Activated CD8-positive, alpha-beta memory T cell treated with anti-CD3 and anti-CD28 coated beads, Interleukin-2, amount 50 U/mL, for 24 hours (primary cell): Measurements from ENCODE around the gene AREL1.

Source experiments
- DNase-seq: peaks from one replicate; pipeline ENCODE4 v3.0.0-alpha.2; 2020; ENCODE audit errors: extremely low read depth

The AREL1 gene

DNA sequence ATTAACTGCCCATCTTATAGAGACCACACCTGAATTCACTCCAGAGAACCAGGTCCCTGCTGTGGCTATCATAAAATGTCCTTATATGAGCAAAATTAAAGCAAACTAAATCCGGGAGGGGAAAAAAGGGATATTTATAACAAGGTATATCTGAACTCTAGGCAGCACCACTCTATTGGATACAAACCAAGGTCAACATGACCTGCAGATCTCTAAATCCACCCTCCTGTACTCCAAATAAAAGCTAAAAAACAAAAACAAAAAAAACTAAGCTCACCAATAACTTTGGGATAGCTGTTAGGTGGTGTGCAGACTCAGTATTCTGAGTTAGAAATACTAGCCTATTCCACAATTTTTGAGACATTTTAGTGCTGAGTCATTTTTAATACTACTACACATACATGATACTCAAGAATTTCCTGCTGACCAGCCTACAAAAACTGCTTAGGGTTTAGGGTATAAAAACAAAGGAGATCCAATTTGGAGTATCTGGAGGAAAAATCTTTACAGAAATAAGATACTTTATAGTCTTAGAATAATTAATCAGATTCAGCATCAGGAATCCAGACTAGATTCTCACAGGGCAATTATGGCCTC is 54.2 kb downstream of the AREL1 start:
- DNase-seq: no peak

DNA sequence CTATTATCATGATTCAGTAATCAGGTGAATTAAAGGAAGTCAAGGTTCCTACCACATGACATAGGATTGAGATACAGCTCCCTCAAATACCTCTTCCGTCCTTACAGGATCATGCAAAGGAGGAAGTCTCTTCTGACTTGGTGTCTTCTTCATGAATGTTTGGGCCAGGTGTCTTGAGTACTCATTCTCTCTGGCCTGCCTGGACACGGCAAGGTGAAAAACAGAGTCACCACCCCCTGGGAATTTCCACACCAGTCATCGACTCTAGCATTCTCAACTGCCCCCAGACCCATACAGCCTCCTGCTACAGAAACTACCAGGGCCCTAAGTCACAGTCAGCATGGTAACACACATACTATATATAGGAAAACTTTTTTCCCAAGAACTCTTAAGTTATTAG is 55.9 kb downstream of the AREL1 start:
- DNase-seq: no peak

DNA sequence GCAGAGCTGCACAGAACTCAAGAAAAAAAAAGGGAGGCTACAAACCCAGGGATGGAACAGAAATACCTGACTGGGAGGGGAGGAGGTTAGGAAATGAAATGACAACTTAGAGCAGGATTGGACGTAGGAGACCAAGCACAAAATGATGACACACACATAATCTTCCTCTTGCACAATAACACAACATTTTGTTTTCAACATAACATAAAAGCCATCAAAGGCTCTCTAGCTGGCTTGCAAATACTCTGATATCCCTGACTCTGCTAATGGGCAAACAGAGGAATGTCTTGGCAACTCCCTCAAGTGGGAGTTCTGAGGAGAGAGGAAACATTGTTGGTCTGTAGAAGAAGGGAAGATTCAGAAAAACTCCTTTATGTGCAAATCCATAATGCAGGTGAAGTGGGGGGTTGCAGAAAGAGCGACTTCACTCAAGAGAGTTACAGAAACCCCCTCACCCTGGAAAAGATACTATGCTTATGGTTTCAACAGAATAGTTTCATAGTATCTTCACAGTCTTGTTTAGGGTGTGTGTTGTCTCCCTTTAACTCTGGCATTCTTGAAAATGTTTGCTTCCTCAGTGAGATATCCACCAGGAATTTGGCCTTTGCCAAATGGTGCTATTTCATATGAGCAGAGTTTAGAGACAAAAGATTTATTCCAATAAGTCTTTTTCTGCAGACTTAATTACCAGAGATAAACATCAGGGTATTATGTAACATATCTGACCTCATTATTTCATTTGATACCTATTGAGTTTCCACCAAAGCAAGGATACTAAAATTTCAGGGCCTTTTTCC is 57.1 kb downstream of the AREL1 start:
- no peak for DNase-seq

DNA sequence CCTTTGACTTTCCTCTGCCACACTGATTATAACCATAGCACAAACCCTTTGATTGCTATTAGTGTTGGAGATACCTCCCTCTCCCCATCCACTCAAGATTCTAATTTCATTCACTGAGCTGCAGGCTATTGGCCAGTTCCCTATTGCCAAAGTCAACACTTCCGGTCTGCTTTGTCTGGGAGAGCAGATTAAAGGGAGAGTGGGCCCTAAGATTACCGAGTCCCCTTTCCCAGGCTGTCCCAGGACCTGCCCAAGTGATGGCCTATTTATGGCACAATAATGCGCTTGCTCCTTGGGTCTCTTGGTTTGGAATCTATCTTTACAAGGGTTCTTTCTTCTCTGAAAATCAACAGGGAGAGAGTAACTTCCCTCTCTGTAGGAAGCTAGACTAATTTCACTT is 57.9 kb downstream of the AREL1 start:
- no peak for DNase-seq

GRCh38 chr14:74653386-74654138 is 59.3 kb downstream of the AREL1 start:
- no peak for DNase-seq

- DNase-seq: no peak
These were observed 60.3 kb downstream of the AREL1 start for GRCh38 chr14:74652541-74652940.

- no peak for DNase-seq
These were observed 61.8 kb downstream of the AREL1 start for GRCh38 chr14:74650927-74651686.

GRCh38 chr14:74649673-74650072 is 63.2 kb downstream of the AREL1 start:
- no peak for DNase-seq

DNA sequence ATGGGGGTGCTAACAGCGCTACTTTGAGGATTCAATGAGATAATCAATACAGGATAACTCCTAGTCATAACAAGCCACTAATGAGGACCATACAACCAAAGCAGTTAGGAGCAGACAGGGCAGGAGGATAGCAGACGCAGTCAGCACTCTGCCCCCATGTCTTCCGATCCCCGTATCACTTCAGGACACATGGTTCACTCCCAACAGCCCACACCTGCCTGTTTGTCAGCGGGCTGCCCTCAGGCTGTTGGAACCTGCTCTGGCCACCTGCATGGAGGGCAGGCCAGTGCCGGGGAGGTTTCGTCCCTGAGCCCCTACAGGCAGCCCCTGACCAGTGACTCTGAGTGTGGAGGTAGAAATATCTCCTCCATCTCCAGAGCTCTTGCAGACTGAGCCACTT is 63.7 kb downstream of the AREL1 start:
- no peak for DNase-seq

DNA sequence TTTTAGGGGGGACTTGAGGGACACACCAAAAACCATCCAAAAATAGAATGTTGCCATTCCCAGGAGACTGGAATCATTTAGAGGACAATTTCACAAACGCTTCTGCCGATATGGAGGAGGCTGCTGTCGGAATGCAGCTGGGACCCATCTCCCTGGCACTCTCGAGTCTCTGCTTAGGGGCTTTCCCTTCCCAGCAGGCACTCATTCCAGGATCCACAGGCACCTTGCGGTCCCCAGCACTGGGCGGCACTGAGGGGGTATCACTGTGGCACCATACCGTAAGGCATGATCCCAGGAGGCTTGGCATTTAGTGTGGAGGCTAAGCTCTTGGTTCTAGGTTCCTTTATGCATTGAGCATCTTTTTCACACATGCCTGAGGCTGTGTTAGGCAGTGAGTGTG is 64.3 kb downstream of the AREL1 start:
- DNase-seq: no peak

- no peak for DNase-seq
These were observed 65.0 kb downstream of the AREL1 start for GRCh38 chr14:74647678-74648461.

GRCh38 chr14:74647061-74647677 is 65.7 kb downstream of the AREL1 start:
- no peak for DNase-seq

DNA sequence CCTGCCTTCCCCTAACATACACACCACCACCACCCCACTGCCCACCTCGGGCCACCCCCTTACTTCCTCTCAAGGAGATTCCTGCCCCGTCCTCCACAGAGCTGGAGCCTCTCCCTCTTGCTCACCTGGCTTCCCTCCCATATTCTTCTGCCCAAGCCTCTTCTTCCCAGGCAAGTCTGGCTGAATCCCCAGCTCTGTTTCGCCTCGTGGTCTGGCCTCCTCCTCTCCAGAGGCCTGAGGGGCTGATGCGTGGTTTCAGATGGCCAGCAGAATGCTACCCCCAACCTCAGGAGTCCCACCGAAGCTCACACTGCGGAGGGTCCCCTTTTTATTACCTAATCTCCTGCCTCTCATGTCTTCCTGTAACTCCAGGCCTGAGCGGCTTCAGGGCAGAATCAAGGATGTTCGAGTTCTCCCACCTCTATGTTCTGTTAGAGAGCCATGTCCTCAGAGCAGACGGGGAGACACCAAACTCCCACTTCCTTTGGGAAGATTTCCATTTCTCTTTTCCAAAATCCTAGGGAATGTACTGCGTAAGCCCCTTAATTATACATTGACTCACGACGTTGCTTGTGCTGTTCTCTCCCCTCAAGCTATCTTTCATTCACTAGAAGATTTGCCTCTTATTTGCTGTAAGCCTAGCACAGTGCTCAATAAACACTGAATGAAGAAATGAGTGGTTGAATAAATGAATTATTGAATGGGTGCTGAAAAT is 67.0 kb downstream of the AREL1 start:
- no peak for DNase-seq

DNA sequence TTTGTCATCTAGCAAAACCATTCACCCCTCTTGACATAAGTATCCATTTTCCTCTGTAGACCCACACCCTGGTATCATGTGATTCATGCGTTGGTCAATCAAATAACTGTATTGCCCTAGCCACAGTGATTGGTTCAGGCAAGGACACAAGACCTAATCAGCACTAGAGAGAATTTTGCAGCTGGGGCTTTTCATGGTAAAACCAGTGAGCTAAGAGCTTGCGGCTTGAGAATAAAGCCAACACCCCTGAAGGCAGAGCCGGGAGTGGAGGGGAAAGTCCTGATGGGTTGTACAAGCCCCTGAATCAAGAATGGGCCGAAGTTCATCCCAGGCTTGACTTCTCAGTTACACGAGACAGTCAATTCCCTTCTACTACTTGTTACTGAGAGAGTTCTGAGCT is 67.6 kb downstream of the AREL1 start:
- no peak for DNase-seq

- DNase-seq: no peak
These were observed 71.1 kb downstream of the AREL1 start for GRCh38 chr14:74641601-74642391.

- no peak for DNase-seq
These were observed 73.9 kb downstream of the AREL1 start for GRCh38 chr14:74638966-74639365.

- DNase-seq: no peak
These were observed 74.8 kb downstream of the AREL1 start for GRCh38 chr14:74638066-74638465.

- DNase-seq: no peak
These were observed 75.7 kb downstream of the AREL1 start for GRCh38 chr14:74637178-74637550.

DNA sequence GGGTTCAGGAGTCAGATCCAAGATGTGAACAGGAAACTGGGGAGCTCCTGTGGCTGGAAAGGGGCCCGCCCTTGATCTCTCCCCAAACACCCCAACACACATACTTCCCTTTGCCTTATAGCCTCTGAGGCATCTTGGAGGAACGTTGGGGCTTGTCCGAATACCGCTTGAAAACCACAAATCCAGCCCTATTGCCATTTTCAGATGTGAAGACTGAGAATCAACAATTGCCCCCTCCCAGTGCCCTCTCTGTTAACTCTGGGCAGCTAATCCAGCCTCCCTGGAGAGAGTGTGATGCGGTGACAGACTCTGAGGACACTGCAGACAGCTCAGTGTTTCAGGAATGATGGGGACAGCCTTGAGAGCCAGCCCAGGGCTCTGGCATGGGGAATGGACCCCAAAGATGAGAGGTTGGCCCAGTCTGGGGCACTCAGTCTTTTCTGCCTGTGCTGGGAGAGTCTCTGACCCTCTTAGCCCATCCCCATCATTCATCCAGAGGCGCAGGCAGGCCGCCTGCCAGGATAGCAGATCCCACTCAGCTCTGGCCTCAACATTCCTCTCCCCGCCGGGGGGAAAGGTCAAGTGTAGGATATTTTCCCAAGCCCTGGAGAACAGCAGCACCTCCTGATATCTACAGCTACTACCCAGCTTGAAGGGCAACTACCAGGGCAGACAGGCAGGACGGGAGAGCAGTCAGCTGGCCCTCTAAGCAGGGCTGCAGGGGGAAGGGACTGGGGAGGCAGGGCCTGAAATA is 76.3 kb downstream of the AREL1 start:
- no peak for DNase-seq
